ENCODE data around the gene PLCB3. TPM values are rescaled to one million over a fixed set of nuclear protein-coding genes. Genes with fewer than 3 reads are reported as not detected.

Gene PLCB3
- total RNA-seq, 1 donor from 2014 or later: 20.8 TPM

GRCh38 chr11:64209563-64209843 lies 41.8 kb upstream of the PLCB3 start:
- DNase-seq (ENCODE audit: low read depth) (no peak), FAIRE-seq (no peak)
- H3K27me3 ChIP-seq (ENCODE audit: control insufficient read depth, insufficient read depth, low read length): no peaks in the 10 kb centered on the region
- H3K36me3 ChIP-seq (ENCODE audit: control insufficient read depth, insufficient read depth, low read length): peaks cover 17% of the 10 kb centered on the region
- TF ChIP-seq CTCF (IDR thresholded peaks at IDR 0.05; ENCODE audit: insufficient read depth, low read length, severe bottlenecking): no peak
- no peak overlapping the region for H3K4me3 ChIP-seq (ENCODE audit: low read depth, low read length)

- Histone ChIP-seq H3K27me3 (ENCODE audit: control insufficient read depth, insufficient read depth, low read length) (no peaks in the 10 kb centered on the region), H3K36me3 (ENCODE audit: control insufficient read depth, insufficient read depth, low read length) (peaks cover 16% of the 10 kb centered on the region), H3K4me3 (ENCODE audit: low read depth, low read length) (no peak overlapping the region)
- no peak for DNase-seq (ENCODE audit: low read depth)
- no peak for FAIRE-seq
- no peak for TF ChIP-seq CTCF (IDR thresholded peaks at IDR 0.05; ENCODE audit: insufficient read depth, low read length, severe bottlenecking)
Measured at GRCh38 chr11:64210301-64211020, 40.9 kb upstream of the PLCB3 start.

- FAIRE-seq: no peak
- Histone ChIP-seq H3K27me3 (ENCODE audit: control insufficient read depth, insufficient read depth, low read length) (no peaks in the 10 kb centered on the region), H3K4me3 (ENCODE audit: low read depth, low read length) (no peak overlapping the region), H3K36me3 (ENCODE audit: control insufficient read depth, insufficient read depth, low read length) (peaks cover 7% of the 10 kb centered on the region)
- TF ChIP-seq CTCF (IDR thresholded peaks at IDR 0.05; ENCODE audit: insufficient read depth, low read length, severe bottlenecking): no peak
- no peak for DNase-seq (ENCODE audit: low read depth)
Measured at GRCh38 chr11:64211181-64211872, 40.0 kb upstream of the PLCB3 start.

- Histone ChIP-seq H3K4me3 (ENCODE audit: low read depth, low read length) (no peak overlapping the region), H3K36me3 (ENCODE audit: control insufficient read depth, insufficient read depth, low read length) (peaks cover 4% of the 10 kb centered on the region), H3K27me3 (ENCODE audit: control insufficient read depth, insufficient read depth, low read length) (no peaks in the 10 kb centered on the region)
- DNase-seq (ENCODE audit: low read depth) (no peak), FAIRE-seq (no peak)
- TF ChIP-seq CTCF (IDR thresholded peaks at IDR 0.05; ENCODE audit: insufficient read depth, low read length, severe bottlenecking): no peak
Measured at GRCh38 chr11:64216879-64217278, 34.5 kb upstream of the PLCB3 start.

- H3K36me3 ChIP-seq (ENCODE audit: control insufficient read depth, insufficient read depth, low read length): peaks cover 12% of the 10 kb centered on the region
- DNase-seq (ENCODE audit: low read depth): no peak
- no peak for FAIRE-seq
- H3K4me3 ChIP-seq (ENCODE audit: low read depth, low read length): no peak overlapping the region
- no peak for TF ChIP-seq CTCF (IDR thresholded peaks at IDR 0.05; ENCODE audit: insufficient read depth, low read length, severe bottlenecking)
- no peaks in the 10 kb centered on the region for H3K27me3 ChIP-seq (ENCODE audit: control insufficient read depth, insufficient read depth, low read length)
Measured at GRCh38 chr11:64218628-64219353, 32.5 kb upstream of the PLCB3 start.

All from bronchial epithelial cell (primary cell).